GM13976 (cell line): ENCODE measurements around the gene UGT1A3.

ENCODE experiments used
- DNase-seq: peaks from one replicate; pipeline ENCODE4 v3.0.0; 2012; ENCODE audit warnings: low spot score
- CTCF ChIP-seq: IDR thresholded peaks from 2 replicates; pipeline ENCODE4 v1.5.1; 2012; ENCODE audit warnings: borderline replicate concordance, mild to moderate bottlenecking; ENCODE audit not compliant: insufficient read depth; ENCODE audit errors: extremely low read depth, missing control alignments, control extremely low read depth
- in situ Hi-C: fragments of 300-500 bp; cut with MboI; formaldehyde crosslinking; loops from one replicate; pipeline ENCODE4 v1.12.0; 2022; ENCODE audit warnings: low sequenced_read_pairs, mixed read lengths, inconsistent platforms; ENCODE audit not compliant: unreplicated experiment

The UGT1A3 gene

GRCh38 chr2:233758849-233759248 is 30.0 kb downstream of the UGT1A3 start:
- in situ Hi-C loops = no loop called here
- no peak for DNase-seq
- TF ChIP-seq CTCF = no peak

- TF ChIP-seq CTCF = no peak
- in situ Hi-C loops = no loop called here
- no peak for DNase-seq
Measured at GRCh38 chr2:233760043-233760442, 31.2 kb downstream of the UGT1A3 start, which contains the start of gene UGT1A1. Gene UGT1A1 (plus strand): TSS chr2:233760270. CDS start chr2:233760288, 18 bp downstream.

GRCh38 chr2:233761040-233761769 is 32.4 kb downstream of the UGT1A3 start:
- no peak for TF ChIP-seq CTCF
- DNase-seq = no peak
- in situ Hi-C loops = no loop called here

GRCh38 chr2:233764264-233764663 is 35.4 kb downstream of the UGT1A3 start:
- TF ChIP-seq CTCF = no peak
- in situ Hi-C loops = no loop called here
- no peak for DNase-seq

GRCh38 chr2:233764761-233765160 is 35.9 kb downstream of the UGT1A3 start:
- in situ Hi-C loops = no loop called here
- no peak for TF ChIP-seq CTCF
- DNase-seq = no peak

GRCh38 chr2:233766416-233766815 is 37.6 kb downstream of the UGT1A3 start:
- in situ Hi-C loops = no loop called here
- no peak for DNase-seq
- no peak for TF ChIP-seq CTCF
